Activated CD8-positive, alpha-beta memory T cell treated with anti-CD3 and anti-CD28 coated beads for 1 hour (primary cell): ENCODE measurements around the gene GABRD.

Source experiments
- DNase-seq, 2 donors: peaks; one replicate each; pipeline ENCODE4 v3.0.0-alpha.2; 2020; ENCODE audit warnings: low read depth in 1 of 2; ENCODE audit errors: extremely low read depth in 1 of 2

Gene GABRD

GRCh38 chr1:1984560-1985070 lies 34.5 kb upstream of the GABRD start:
- no peak for DNase-seq

- DNase-seq: no peak
Observed at GRCh38 chr1:1985375-1986050, 33.6 kb upstream of the GABRD start.

- DNase-seq: no peak
Observed at GRCh38 chr1:1986451-1987141, 32.5 kb upstream of the GABRD start.

- no peak for DNase-seq
Observed at GRCh38 chr1:1987142-1987510, 32.0 kb upstream of the GABRD start.

- DNase-seq: no peak
Observed at GRCh38 chr1:1988061-1988945, 30.8 kb upstream of the GABRD start.

- no peak for DNase-seq
Observed at GRCh38 chr1:1989102-1989542, 30.0 kb upstream of the GABRD start.

- DNase-seq: no peak
Observed at GRCh38 chr1:1989789-1990188, 29.4 kb upstream of the GABRD start.

- no peak for DNase-seq
Observed at GRCh38 chr1:1990222-1990621, 28.9 kb upstream of the GABRD start.

GRCh38 chr1:1994536-1994935 lies 24.6 kb upstream of the GABRD start:
- no peak for DNase-seq

- no peak for DNase-seq
Observed at GRCh38 chr1:1996207-1996651, 22.9 kb upstream of the GABRD start.

GRCh38 chr1:1997576-1997975 lies 21.6 kb upstream of the GABRD start:
- DNase-seq: no peak

- DNase-seq: no peak
Observed at GRCh38 chr1:2000432-2000831, 18.7 kb upstream of the GABRD start.

GRCh38 chr1:2000850-2001249 lies 18.3 kb upstream of the GABRD start:
- DNase-seq: no peak

GRCh38 chr1:2001773-2002411 lies 17.3 kb upstream of the GABRD start:
- no peak for DNase-seq

- no peak for DNase-seq
Observed at GRCh38 chr1:2003541-2004131, 15.5 kb upstream of the GABRD start, which contains the start of gene CFAP74. Gene CFAP74, minus strand, starts transcription at chr1:2003786. Its CDS starts 12,830 bp downstream, at chr1:1990956.

- DNase-seq: no peak
Observed at GRCh38 chr1:2004856-2005255, 14.3 kb upstream of the GABRD start.

GRCh38 chr1:2009101-2010053 lies 9.8 kb upstream of the GABRD start:
- DNase-seq: no peak

GRCh38 chr1:2014181-2014580 lies 5.0 kb upstream of the GABRD start:
- no peak for DNase-seq
